Stimulated activated CD8-positive, alpha-beta memory T cell treated with anti-CD3 and anti-CD28 coated beads, Interleukin-2, amount 100 ng/mL, for 1 hour (primary cell): ENCODE results near the gene C19orf25.
"Not testable (repeated sequence)": the region's sequence is repeated elsewhere in the genome, so short reads cannot be mapped to it uniquely, and the experiment has no call there.

ENCODE experiments used
- DNase-seq, 2 donors: peaks; one replicate each; pipeline ENCODE4 v3.0.0-alpha.2; 2020; ENCODE audit warnings: low read depth in 2 of 2

C19orf25 gene

GRCh38 chr19:1481893-1482360 is 2.9 kb upstream of the C19orf25 start:
- no peak for DNase-seq

- no peak for DNase-seq
These were observed 2.3 kb upstream of the C19orf25 start for GRCh38 chr19:1481224-1481892.

GRCh38 chr19:1477056-1477455 is 2.0 kb downstream of the C19orf25 start:
- not testable (repeated sequence) for DNase-seq

GRCh38 chr19:1475751-1476437 is 3.1 kb downstream of the C19orf25 start:
- no peak for DNase-seq

GRCh38 chr19:1474765-1475351 is 4.2 kb downstream of the C19orf25 start:
- no peak for DNase-seq

GRCh38 chr19:1474011-1474764 is 4.8 kb downstream of the C19orf25 start:
- DNase-seq = no peak

- no peak for DNase-seq
These were observed 5.7 kb downstream of the C19orf25 start for GRCh38 chr19:1473085-1473851.

GRCh38 chr19:1472231-1473084 is 6.6 kb downstream of the C19orf25 start:
- no peak for DNase-seq

- DNase-seq = no peak
These were observed 7.4 kb downstream of the C19orf25 start for GRCh38 chr19:1471515-1472160.

- no peak for DNase-seq
These were observed 8.0 kb downstream of the C19orf25 start for GRCh38 chr19:1471010-1471514.

- peak; percentile 27 to 51 for DNase-seq
These were observed 8.6 kb downstream of the C19orf25 start for GRCh38 chr19:1470305-1471009.

GRCh38 chr19:1470055-1470304 is 9.0 kb downstream of the C19orf25 start:
- DNase-seq = no peak

- no peak for DNase-seq
These were observed 9.6 kb downstream of the C19orf25 start for GRCh38 chr19:1469255-1470054.

GRCh38 chr19:1468821-1469254 is 10.2 kb downstream of the C19orf25 start:
- no peak for DNase-seq

- no peak for DNase-seq
These were observed 10.7 kb downstream of the C19orf25 start for GRCh38 chr19:1468274-1468820.

GRCh38 chr19:1467490-1468273 is 11.3 kb downstream of the C19orf25 start:
- DNase-seq = no peak

GRCh38 chr19:1467215-1467489 is 11.9 kb downstream of the C19orf25 start:
- DNase-seq = no peak
